Inflammatory macrophage (primary cell): Measurements from ENCODE around the gene IMP4.

ENCODE experiments used
- DNase-seq, 2 donors: peaks; one replicate each; pipeline ENCODE4 v3.0.0-alpha.2; 2020 to 2022

Gene IMP4

GRCh38 chr2:130336877-130337734 is 5.6 kb upstream of the IMP4 start:
- DNase-seq = peak; percentile 14 to 33

GRCh38 chr2:130337735-130338325 is 4.9 kb upstream of the IMP4 start:
- DNase-seq = peak; percentile 36 to 65

DNA sequence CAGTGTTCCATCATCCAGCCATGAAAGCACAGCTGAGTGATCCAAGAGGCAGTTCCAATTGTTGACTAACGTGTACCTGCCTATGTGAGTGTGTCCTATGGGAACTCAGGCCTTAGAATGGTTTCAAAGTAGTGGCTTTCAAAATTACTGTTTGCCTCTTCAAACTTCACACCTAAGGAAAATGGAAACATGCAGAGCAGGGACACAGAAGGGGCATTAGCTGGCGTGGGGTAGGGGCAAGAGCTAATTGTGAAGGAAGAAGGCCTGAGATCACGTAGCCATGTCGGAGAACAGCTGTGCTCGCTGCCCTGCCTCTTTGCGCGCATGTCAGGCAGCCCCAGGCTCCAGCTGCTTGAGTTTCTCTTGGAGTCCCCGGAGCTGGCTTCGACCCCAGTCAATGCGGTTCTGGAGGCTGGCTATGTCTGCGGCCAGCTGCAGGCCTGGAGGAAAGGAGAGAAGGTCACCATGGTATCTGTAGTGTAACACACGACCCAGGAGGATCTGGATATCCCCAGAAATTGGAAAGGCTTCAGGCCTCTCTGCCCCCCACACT is 3.8 kb upstream of the IMP4 start:
- no peak for DNase-seq

GRCh38 chr2:130339885-130340745 is 2.6 kb upstream of the IMP4 start:
- DNase-seq = peak; percentile 32 to 53

- no peak for DNase-seq
Observed at GRCh38 chr2:130341562-130342019, 1.1 kb upstream of the IMP4 start.

GRCh38 chr2:130342020-130342532 is 621 bp upstream of the IMP4 start:
- peak; percentile 92 to 95 for DNase-seq

DNA sequence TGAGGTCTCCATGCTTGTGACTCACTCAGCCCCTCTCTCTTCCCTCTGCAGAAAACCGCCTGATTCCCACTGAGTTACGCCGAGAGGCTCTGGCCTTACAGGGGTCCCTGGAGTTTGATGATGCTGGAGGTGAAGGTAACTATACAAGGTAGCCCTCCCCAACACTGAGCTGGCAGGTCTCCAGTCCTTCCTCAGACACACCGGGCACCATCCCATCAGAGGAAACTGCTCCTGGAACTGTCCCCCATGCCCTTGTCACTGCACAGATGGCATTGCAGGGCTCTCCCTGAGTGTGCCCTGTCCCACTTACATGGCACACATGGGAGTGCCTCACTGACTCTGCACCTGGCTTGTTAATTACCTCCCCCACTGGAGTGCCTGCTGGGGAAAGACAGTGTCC is 1.9 kb downstream of the IMP4 start:
- DNase-seq = no peak

DNA sequence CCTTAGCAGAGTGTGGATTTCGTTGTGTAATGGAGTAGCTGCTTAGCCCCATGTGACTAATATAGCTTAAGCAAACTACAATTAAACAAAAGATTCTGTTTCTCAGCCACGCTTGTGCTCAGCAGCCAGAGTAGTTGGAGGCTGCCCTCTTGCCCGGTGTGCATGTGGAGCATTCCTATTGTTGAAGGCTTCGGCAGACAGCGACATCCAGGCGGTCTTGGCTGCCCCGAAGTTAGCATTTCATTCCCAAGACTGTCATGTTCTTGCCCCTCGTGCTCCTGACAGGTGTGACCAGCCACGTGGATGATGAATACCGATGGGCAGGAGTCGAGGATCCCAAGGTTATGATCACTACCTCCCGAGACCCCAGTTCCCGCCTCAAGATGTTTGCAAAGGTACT is 2.4 kb downstream of the IMP4 start:
- DNase-seq = no peak

DNA sequence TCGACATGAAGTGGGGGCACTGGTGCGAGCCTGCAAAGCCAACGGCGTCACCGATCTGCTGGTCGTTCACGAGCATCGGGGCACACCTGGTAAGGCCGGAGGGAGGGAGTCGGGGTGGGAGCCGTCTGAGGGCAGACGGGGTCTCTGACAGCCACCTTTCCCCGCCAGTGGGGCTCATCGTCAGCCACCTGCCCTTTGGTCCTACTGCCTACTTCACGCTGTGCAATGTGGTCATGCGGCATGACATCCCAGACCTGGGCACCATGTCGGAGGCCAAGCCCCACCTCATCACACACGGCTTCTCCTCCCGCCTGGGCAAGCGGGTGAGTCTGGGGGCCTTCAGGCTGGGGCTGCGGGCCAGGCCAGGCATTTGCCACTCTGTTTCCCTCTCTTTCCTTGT is 2.9 kb downstream of the IMP4 start:
- DNase-seq = no peak

- no peak for DNase-seq
Observed at GRCh38 chr2:130346041-130346740, 3.5 kb downstream of the IMP4 start.

DNA sequence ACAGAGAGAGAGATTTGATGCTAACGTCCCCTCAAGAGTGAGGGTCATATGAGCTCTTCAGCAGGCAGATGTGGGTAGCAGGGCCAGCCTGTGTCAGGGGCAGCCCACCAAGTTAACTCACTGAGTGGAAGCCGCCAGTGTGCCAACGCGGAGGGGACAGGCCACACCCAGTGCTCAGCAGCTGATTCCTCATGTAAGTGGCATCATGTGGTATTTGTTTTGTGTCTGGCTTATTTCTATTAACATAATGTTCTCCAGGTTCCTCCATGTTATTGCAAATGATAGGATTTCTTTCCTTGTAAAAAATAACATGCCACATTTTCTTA is 4.0 kb downstream of the IMP4 start:
- no peak for DNase-seq

- no peak for DNase-seq
Observed at GRCh38 chr2:130347220-130347925, 4.7 kb downstream of the IMP4 start.

- DNase-seq = no peak
Observed at GRCh38 chr2:130349174-130349573, 6.5 kb downstream of the IMP4 start.

GRCh38 chr2:130351711-130352110 is 9.0 kb downstream of the IMP4 start:
- DNase-seq = no peak

GRCh38 chr2:130352237-130352636 is 9.5 kb downstream of the IMP4 start:
- DNase-seq = peak; percentile 32 to 34

GRCh38 chr2:130353291-130354138 is 10.8 kb downstream of the IMP4 start:
- DNase-seq = no peak

GRCh38 chr2:130354139-130354428 is 11.4 kb downstream of the IMP4 start:
- no peak for DNase-seq

GRCh38 chr2:130355172-130355577 is 12.5 kb downstream of the IMP4 start:
- peak; percentile 49 to 61 for DNase-seq

GRCh38 chr2:130355578-130356431 is 13.1 kb downstream of the IMP4 start, which contains the start of gene PTPN18:
TSS of gene PTPN18 (plus strand) at chr2:130356056. CDS start at chr2:130356108, 52 bp downstream.
- DNase-seq = peak; percentile 95 to 96

DNA sequence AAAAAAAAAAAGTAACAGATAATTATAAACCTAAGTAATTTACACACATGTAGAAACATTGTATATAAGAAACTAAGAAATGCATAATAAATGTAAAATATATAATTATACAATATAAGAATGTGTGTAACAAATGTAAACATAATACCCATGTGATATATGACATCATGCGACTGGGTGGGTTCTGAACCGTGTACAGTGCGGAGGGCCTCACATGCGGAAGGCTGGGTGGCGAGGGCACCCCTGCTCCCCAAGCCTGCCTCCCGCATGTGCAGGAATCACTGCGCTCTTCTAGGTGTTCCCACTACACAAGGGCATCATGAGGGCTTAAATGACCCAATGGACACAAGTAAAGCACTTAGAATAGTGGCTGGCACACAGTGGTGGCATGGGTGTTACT is 15.2 kb downstream of the IMP4 start:
- no peak for DNase-seq
